ENCODE results near the gene SPAG16.
"Not testable (repeated sequence)": the region's sequence is repeated elsewhere in the genome, so short reads cannot be mapped to it uniquely, and the experiment has no call there.

Gene SPAG16

DNA sequence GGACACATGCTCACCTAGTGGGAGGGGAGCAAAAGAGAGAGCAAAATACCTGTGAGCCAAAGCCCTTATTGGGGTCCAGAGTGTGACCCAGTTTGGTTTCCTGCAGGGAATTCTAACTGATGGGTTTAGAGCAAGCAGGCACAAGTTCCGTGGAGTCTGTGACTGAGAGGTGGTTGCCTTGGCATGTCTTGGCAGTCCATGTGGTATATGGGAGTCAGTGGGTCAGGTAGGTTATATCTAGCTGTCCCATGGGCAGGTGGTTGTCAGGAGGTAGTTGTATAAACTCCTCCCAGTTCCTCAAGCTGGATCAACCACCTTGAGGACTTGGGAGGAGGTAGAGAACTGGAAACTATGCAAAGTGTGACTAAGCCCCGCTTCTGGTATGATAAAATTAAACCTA is 673.8 kb downstream of the SPAG16 start:
- H3K4me3 ChIP-seq (ENCODE audit: low read depth, low read length): no peak overlapping the region
- TF ChIP-seq, protein P1, sequence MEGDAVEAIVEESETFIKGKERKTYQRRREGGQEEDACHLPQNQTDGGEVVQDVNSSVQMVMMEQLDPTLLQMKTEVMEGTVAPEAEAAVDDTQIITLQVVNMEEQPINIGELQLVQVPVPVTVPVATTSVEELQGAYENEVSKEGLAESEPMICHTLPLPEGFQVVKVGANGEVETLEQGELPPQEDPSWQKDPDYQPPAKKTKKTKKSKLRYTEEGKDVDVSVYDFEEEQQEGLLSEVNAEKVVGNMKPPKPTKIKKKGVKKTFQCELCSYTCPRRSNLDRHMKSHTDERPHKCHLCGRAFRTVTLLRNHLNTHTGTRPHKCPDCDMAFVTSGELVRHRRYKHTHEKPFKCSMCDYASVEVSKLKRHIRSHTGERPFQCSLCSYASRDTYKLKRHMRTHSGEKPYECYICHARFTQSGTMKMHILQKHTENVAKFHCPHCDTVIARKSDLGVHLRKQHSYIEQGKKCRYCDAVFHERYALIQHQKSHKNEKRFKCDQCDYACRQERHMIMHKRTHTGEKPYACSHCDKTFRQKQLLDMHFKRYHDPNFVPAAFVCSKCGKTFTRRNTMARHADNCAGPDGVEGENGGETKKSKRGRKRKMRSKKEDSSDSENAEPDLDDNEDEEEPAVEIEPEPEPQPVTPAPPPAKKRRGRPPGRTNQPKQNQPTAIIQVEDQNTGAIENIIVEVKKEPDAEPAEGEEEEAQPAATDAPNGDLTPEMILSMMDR (IDR thresholded peaks at IDR 0.05; ENCODE audit: borderline replicate concordance, insufficient read depth, low read depth, low read length): no peak

DNA sequence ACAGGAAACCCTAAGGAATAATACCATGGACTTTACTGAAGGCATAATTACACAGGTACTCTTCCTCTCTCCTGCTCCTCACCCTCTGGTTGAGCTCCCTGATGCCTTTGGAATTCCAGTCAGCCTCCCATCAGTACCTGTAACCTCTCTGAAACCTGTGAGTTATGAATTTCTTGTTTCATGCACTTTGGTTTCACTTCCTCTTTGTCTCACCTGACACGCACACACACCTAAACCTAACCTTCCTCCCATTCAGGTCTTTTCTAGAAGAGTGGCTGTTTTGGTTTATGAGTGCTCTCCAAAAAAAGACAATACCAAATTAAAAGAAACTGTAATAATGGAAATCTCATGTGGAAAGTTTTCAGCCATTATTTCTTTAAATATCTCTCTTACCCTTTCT is 675.3 kb downstream of the SPAG16 start:
- H3K4me3 ChIP-seq (ENCODE audit: low read depth, low read length): no peak overlapping the region
- TF ChIP-seq, protein P1 (IDR thresholded peaks at IDR 0.05; ENCODE audit: borderline replicate concordance, insufficient read depth, low read depth, low read length): no peak

GRCh38 chr2:213971536-213971935 is 687.3 kb downstream of the SPAG16 start:
- no peak overlapping the region for H3K4me3 ChIP-seq (ENCODE audit: low read depth, low read length)
- TF ChIP-seq, protein P1 (IDR thresholded peaks at IDR 0.05; ENCODE audit: borderline replicate concordance, insufficient read depth, low read depth, low read length): no peak

DNA sequence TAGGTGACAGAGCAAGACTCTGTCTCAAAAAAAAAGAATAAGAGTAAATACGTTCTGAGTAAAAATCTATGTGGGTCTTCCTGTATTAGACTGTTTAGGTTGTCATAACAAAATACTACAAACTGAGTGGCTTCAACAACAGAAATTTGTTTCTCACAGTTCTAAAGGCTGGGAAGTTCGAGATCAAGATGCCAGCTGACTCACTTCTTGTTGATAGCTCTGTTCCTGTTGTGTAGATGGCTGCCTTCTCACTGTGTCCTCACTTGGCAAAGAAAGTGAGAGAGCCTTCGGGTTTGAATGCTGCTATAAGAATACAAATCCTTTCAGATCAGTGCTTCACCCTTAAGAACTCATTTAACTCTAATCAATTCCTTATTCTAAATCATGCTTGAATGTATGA is 696.6 kb downstream of the SPAG16 start:
- TF ChIP-seq, protein P1 (IDR thresholded peaks at IDR 0.05; ENCODE audit: borderline replicate concordance, insufficient read depth, low read depth, low read length): no peak
- H3K4me3 ChIP-seq (ENCODE audit: low read depth, low read length): no peak overlapping the region

DNA sequence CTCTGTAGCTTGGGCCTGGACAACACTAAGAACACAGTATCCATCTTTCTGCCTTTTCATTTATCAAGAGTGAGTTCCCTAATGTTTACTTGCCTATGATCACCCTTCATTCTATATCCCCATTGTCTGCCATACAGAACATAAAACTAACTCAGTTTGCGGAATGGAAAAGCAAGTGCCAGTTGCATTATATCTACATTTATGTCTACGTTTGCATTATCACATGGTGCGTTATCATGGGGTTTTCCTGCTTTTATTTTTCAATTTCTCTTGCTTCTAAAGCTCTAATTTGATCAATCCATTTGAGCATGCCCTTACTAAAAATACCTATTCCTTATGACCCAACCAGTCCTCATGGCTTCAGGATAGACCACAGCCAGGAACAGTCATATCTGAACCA is 704.9 kb downstream of the SPAG16 start:
- H3K4me3 ChIP-seq (ENCODE audit: low read depth, low read length): no peak overlapping the region

GRCh38 chr2:213991453-213992108 is 707.3 kb downstream of the SPAG16 start:
- TF ChIP-seq, protein P1 (IDR thresholded peaks at IDR 0.05; ENCODE audit: borderline replicate concordance, insufficient read depth, low read depth, low read length): no peak
- H3K4me3 ChIP-seq (ENCODE audit: low read depth, low read length): no peak overlapping the region

More for the DNA sequence above, 704.9 kb downstream of the SPAG16 start:
- TF ChIP-seq, protein P1 (IDR thresholded peaks at IDR 0.05; ENCODE audit: borderline replicate concordance, insufficient read depth, low read depth, low read length): no peak

DNA sequence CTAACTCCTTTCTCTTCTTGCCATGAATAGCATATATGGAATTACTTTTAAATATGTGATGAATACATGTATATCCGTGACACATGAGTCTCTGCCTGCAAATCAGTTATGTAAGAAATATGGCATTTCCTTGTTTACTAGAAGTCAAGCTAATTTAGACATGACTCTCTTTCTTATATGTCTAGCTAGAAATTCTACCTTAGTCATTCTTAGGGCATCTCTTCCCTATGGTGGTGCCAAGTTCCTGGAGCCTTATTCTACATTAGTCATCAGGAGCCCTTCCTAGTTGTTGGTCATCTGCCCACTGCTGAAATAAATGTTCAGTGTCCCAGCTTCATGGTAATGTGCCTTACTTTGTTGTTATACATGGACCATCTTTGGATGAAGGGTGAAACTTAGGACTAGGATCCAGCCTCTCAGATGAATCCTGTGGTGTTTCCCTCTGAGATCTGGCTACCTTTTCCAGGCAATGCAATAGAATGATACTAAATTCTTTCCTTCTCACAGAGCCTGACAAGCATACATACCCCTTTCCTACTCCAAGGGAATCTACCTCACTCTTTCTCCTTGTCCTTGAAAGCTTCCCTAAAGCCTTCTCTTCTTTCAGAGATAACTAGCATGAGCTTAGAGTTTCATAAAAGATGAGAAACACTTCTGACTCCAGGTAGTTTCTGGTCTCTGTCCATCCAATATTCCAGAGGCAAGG is 711.3 kb downstream of the SPAG16 start:
- no peak overlapping the region for H3K4me3 ChIP-seq (ENCODE audit: low read depth, low read length)
- TF ChIP-seq, protein P1 (IDR thresholded peaks at IDR 0.05; ENCODE audit: borderline replicate concordance, insufficient read depth, low read depth, low read length): no peak

DNA sequence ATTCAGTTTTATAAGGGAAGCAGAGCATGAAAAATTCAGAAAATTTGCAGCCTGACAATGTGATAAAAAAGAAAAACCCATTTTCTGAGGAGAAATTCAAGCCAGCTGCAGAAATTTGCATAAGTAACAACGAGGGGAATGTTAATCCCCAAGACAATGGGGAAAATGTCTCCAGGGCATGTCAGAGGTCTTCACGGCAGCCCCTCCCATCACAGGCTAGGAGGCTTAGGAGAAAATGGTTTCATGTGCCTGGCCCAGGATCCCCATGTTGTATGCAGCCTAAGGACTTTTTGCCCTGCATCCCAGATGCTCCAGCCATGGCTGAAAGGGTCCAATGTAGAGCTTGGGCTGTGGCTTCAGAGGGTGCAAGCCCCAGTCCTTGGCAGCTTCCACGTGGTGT is 714.7 kb downstream of the SPAG16 start:
- not testable (repeated sequence) for H3K4me3 ChIP-seq (ENCODE audit: low read depth, low read length)
